Measurements from ENCODE around the gene MYO9B.

DNA sequence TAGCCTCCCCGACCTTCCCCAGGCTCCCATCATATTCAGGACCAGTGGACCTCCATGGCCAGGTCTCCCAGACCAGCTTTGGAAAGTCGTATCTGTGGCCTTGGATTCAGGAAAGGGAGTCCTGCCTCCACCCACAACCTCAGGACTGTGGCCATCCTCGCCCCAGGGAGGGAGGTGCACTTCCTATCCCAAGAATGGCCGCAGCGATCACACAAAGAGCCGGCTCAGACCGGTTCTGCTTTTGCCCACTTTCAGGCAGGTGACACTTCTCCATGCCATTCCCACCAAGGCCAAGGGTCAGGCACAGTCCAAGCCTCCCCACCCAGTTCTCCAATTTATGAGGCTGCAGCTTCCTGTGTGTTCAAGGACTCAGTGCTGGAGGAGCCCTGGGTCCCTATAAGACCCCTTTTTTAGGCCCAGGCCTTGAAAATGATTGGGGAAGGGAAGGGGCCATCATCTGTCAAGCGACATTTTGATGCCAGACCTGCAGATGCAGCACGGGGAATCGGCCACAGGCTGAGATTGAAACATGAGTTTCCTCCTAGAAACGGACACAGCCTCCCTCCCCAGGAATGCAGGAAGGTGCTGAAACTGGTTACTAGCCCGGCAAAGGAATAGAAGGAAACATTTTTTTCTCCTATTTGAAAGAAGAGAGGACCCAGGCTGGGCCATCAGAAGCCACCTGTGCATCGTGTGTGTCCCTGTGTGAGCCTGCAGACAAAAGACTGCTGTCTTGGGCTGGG, 74.0 kb downstream of the MYO9B start:
- TF ChIP-seq, protein P1, sequence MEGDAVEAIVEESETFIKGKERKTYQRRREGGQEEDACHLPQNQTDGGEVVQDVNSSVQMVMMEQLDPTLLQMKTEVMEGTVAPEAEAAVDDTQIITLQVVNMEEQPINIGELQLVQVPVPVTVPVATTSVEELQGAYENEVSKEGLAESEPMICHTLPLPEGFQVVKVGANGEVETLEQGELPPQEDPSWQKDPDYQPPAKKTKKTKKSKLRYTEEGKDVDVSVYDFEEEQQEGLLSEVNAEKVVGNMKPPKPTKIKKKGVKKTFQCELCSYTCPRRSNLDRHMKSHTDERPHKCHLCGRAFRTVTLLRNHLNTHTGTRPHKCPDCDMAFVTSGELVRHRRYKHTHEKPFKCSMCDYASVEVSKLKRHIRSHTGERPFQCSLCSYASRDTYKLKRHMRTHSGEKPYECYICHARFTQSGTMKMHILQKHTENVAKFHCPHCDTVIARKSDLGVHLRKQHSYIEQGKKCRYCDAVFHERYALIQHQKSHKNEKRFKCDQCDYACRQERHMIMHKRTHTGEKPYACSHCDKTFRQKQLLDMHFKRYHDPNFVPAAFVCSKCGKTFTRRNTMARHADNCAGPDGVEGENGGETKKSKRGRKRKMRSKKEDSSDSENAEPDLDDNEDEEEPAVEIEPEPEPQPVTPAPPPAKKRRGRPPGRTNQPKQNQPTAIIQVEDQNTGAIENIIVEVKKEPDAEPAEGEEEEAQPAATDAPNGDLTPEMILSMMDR (IDR thresholded peaks at IDR 0.05) = no peak
- TF ChIP-seq POLR2A (IDR thresholded peaks at IDR 0.05) (no peak), EP300 (IDR thresholded peaks at IDR 0.05; ENCODE audit: low read depth) (no peak)
